GM18511 (cell line): Measurements from ENCODE around the gene B3GALT6.
"Not testable (repeated sequence)": the region's sequence is repeated elsewhere in the genome, so short reads cannot be mapped to it uniquely, and the experiment has no call there.

Experiments used
- ATAC-seq: cut with Tn5 transposase; IDR thresholded peaks from one replicate; pipeline ENCODE4 v1.9.1; 2021; ENCODE audit warnings: mild to moderate bottlenecking, moderate library complexity; ENCODE audit not compliant: unreplicated experiment

Gene B3GALT6

GRCh38 chr1:1242461-1243265, 10.6 kb downstream of the B3GALT6 start:
- ATAC-seq = no peak

DNA sequence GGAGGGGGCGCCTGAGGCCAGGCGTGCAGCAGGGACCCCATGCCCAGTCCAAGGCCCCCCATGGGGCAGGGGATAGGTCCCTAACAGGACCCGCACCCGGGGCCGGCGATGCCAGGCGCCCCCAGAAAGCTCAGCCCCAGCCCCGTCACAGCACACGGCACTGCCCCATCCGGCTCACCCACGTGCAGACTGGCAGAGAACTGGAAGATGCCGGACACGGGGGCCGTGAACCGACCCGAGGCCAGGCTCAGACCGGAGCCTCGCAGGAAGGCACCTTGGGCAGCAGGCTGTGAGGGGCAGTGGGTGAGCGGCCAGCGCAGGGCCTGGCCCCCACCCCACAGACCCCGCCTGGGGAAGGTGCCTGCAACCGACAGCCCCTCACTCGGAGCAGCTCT, 11.2 kb downstream of the B3GALT6 start:
- ATAC-seq = no peak

DNA sequence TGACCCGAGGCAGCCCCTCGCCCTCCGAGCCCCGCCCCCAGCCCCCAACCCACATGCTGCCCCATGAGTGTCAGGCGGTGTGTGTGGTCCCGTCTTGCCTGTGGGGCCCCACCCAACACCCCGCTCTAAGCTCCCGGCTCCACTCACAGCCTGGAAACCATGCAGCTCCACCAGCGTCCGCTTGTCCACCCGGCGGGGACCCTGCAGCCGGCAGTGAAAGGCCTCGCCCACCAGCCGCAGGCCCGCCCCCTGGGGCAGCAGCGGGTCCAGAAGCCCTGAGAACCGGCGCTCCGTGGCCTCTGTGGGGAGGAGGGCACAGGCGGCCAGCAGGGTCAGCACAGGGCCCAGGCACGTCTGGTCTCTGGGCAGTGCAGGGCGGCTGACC, 11.8 kb downstream of the B3GALT6 start:
- ATAC-seq = no peak

DNA sequence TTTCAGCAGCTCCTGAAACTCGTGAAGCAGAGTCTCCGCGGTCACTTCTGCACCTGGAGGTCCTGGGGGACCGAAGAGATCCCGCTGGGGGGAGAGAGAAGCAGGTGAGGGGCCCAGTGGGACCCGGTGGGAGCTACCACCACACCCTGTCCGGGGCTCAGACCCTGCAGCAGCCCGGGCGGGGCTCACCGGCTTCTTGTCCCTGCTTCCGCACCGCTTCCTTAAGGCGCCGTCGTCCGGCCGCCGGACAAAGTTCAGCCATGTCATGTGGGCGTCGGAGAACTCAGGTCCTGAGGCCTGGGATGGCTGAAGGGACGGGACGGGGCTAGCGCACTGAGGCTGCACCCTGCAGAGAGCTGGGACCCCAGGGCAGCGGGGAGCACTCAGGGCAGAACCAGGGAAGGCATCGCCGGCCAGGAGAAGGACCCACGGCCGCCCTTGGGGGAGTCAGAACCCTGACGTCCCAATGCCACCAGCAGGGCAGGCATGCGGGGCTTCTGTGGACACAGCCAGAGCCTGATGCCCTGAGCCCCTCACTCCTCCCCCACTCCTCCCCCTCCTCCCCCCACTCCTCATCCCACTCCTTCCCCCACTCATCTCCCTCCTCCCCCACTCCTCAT, 12.3 kb downstream of the B3GALT6 start:
- ATAC-seq = no peak

GRCh38 chr1:1245178-1245816, 13.3 kb downstream of the B3GALT6 start:
- ATAC-seq = no peak

- no peak for ATAC-seq
These were observed 14.0 kb downstream of the B3GALT6 start for GRCh38 chr1:1245817-1246576.

DNA sequence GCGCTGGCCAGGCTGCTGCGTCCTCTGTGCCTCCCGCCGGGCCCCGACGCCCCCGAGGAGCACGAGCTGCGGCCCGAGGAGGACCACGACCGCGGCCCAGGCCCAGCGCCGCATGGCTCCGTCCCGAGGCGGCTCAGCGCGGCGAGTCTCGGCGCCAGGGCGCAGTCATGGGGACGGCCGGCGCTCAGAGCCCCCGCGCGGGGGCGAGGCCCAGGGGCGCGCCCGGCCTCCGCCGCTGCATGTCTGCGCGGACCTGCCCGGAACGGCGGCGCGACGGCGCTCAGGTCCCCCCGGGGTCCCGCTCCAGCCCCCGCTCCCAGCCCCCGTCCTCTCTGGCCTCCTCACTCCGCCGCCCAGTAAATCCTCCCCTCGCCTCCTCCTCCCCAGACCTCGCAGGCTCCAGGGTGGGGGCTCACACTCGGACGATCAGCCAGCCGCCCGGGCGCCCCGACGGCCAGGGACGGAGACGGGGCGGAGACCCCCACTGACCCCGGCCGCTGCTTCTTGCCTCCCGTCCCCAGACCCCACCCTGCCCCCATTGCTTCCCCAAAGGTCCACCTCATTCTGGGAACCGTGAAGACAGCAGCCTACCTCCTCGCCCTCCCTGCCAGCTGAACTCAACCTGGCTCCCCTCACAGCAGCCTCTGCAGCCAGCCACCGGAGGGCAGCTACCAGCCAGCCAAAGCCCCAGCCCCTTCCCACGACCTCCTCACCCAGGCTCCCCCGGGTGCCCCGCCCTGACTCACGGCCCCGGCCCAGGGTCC, 14.7 kb downstream of the B3GALT6 start, which contains the start of gene C1QTNF12:
Gene C1QTNF12 (minus strand): TSS at position 146 of the 764 bp plus-strand sequence. CDS start 32 bp downstream, at position 114.
- ATAC-seq = no peak

- ATAC-seq = no peak
These were observed 15.4 kb downstream of the B3GALT6 start for GRCh38 chr1:1247341-1247913.

DNA sequence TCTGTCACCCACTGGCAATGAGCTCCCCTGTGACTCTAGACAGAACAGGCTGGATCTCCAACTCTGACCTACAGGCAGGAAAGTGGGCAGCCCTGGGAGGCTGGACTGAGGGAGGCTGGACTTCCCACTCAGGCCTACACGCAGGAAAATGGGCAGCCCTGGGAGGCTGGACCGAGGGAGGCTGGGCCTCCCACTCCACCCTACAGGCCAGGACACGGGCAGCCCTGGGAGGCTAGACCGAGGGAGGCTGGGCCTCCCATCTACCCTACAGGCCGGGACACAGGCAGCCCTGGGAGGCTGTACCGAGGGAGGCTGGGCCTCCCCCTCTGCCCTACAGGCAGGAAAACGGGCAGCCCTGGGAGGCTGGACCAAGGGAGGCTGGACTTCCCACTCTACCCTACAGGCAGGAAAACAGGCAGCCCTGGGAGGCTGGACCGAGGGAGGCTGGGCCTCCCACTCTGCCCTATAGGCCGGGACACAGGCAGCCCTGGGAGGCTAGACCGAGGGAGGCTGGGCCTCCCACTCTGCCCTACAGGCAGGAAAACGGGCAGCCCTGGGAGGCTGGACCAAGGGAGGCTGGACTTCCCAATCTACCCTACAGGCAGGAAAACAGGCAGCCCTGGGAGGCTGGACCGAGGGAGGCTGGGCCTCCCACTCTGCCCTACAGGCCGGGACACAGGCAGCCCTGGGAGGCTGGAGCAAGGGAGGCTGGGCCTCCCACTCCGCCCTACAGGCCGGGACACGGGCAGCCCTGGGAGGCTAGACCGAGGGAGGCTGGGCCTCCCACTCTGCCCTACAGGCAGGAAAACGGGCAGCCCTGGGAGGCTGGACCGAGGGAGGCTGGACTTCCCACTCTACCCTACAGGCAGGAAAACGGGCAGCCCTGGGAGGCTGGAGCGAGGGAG, 16.2 kb downstream of the B3GALT6 start:
- not testable (repeated sequence) for ATAC-seq

DNA sequence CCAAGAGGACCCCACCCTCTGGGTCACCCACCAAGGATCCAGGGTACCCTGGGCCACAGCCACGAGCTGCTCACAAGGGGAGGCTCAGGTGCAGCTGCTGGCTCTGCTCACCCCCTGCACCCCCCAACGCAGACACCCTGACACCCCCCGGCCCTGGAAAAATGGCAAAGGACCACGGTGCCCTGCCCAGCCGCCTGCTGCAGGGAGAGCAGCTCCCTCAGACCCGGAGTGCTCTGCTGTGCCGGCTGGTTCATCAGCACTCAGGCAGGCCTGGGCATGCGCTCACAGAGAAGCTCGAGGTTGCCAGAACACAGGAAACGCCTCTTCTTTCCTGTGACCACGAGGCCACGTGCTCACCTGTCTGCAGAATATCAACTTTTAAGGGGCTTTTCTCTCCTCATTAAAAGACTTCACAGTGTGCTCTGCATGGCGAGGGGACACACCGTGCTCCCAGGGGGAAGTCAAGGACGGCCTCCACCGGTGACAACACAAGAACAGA, 18.8 kb downstream of the B3GALT6 start:
- ATAC-seq = peak; percentile 75

DNA sequence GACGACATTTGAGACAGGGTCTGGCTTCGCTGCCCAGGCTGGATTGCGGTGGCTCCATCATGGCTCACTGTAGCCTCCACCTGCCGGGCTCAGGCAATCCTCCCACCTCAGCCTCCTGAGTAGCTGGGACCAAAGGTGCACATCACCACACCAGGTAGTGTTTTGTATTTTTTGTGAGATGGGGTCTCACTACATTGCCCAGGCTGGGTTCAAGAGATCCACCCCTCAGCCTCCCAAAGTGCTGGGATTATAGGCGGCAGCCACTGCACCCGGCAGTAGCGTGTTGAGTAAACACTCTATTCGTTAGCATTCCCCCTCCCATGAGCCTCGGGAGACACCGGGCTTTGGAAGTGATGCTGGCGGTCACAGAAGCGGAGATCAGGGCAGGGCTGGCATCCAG, 21.3 kb downstream of the B3GALT6 start:
- no peak for ATAC-seq

GRCh38 chr1:1253972-1254666, 22.1 kb downstream of the B3GALT6 start:
- ATAC-seq = no peak

- ATAC-seq = no peak
These were observed 22.6 kb downstream of the B3GALT6 start for GRCh38 chr1:1254667-1254998.

DNA sequence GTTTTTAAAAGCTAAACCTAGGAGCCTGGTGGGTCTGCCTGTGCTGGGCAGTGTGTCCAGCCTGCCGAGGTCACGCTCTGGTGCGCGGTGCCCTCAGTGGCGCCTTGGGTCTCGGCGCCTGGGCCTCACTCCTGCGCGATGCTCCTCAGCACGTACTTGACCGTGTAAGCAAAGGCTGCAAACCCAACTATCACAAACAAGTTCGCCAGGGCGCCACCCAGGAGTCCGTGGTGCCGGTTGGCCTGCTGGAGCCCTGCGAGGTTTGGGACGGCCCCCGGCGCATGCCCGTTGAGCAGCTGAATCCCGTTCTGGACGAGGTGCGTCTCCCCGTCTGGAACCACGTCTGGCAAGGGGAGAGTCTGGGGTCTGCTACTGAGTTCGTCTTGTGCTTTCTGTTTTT, 23.0 kb downstream of the B3GALT6 start:
- ATAC-seq = no peak

DNA sequence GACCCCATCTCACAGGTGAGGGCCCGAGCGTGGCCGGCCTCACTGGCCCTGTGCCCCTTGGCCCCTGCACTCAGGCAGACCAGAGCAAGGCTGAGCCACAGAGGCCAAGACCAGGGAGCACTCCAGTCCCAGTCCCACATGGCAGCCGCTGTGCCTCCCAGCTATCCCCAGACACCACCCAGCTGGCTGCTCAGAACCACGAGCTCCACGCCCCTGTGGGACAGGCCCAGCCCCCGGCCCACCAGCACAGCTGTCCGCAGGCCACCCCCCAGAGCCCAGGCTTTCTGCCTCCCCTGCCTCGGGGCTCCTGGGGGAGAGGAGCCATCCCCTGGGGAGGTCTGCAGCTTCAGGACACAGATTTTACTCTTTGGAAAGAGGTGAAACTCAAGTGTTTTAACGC, 23.6 kb downstream of the B3GALT6 start:
- ATAC-seq = no peak

GRCh38 chr1:1256956-1257871, 25.2 kb downstream of the B3GALT6 start:
- no peak for ATAC-seq

DNA sequence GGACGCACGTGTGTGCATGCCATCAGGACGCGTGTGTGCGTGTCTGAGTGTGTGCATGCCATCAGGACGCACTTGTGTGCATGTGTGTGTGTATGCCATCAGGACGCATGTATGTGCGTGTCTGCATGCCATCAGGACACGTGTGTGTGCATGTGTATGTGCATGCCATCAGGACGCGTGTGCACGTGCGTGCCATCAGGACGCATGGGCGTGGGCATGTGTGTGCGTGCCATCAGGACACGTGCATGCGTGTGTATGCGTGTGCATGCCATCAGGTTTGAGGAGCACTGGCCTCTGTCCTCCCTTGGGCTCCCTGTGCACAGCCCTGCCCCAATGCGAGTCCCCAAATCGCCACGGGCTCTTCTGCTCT, 27.1 kb downstream of the B3GALT6 start:
- ATAC-seq = no peak
